Measurements from ENCODE around the gene ANXA9.

DNA sequence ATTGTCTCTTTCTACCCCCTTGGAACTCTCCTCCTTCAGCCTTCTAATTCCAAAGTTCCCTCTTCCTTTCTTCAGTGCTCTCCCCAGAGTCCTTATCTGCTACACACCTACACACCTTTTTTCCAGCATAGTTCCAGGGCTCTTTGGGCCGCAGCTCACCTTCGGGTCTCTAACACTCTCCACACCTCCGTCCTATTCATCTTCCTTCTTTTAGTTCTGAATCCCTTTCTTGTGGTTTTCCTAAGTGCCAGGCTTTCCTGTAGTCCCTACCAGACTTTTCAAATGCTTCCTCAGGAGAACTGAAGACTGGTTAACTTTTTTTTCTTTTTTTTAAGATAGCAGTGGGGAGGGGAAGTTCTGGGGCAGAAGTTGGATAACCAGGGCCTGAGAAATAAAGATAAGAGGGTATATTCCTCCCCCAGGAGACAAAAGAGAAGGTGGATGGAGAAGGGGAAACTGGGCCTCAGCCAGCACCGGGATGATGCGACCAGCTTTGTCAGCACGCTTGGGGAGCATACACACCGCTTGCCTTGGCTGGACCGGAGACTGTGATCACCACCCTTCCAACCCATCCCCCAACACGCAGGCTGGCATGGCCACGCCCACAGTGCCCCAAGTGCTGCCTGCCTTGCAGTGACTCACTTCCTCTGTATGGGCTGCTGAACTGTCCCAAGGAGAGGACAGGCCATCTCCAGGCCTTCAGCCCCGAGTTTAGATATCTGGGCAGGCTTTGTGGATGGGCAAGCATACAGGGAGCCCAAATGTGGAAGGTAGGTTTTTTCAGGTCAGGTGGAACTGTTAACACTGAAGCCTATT lies 5.0 kb upstream of the ANXA9 start:
- TF ChIP-seq, protein P1, sequence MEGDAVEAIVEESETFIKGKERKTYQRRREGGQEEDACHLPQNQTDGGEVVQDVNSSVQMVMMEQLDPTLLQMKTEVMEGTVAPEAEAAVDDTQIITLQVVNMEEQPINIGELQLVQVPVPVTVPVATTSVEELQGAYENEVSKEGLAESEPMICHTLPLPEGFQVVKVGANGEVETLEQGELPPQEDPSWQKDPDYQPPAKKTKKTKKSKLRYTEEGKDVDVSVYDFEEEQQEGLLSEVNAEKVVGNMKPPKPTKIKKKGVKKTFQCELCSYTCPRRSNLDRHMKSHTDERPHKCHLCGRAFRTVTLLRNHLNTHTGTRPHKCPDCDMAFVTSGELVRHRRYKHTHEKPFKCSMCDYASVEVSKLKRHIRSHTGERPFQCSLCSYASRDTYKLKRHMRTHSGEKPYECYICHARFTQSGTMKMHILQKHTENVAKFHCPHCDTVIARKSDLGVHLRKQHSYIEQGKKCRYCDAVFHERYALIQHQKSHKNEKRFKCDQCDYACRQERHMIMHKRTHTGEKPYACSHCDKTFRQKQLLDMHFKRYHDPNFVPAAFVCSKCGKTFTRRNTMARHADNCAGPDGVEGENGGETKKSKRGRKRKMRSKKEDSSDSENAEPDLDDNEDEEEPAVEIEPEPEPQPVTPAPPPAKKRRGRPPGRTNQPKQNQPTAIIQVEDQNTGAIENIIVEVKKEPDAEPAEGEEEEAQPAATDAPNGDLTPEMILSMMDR (tag by site-specific recombination; IDR thresholded peaks at IDR 0.05), result no peak
- TF ChIP-seq YY1 (tag by site-specific recombination; IDR thresholded peaks at IDR 0.05), result no peak
